GM19193 (cell line): Measurements from ENCODE around the gene RRAGB.

Source experiments
- POLR2A ChIP-seq: IDR thresholded peaks from 4 replicates; pipeline ENCODE4 v1.6.1; 2011; ENCODE audit not compliant: insufficient read depth, insufficient read length; ENCODE audit errors: extremely low read depth

RRAGB gene

GRCh38 chrX:55717521-55718497 is at the start of gene RRAGB:
TSS of gene RRAGB (plus strand) at chrX:55717749. CDS start at chrX:55718328, 579 bp downstream.
- TF ChIP-seq POLR2A: peak; percentile 66

GRCh38 chrX:55668084-55668483 is 49.5 kb upstream of the RRAGB start:
- no peak for TF ChIP-seq POLR2A

GRCh38 chrX:55695227-55696018 is 22.1 kb upstream of the RRAGB start:
- no peak for TF ChIP-seq POLR2A

GRCh38 chrX:55697381-55697780 is 20.2 kb upstream of the RRAGB start:
- no peak for TF ChIP-seq POLR2A

GRCh38 chrX:55702671-55703070 is 14.9 kb upstream of the RRAGB start:
- TF ChIP-seq POLR2A: no peak

DNA sequence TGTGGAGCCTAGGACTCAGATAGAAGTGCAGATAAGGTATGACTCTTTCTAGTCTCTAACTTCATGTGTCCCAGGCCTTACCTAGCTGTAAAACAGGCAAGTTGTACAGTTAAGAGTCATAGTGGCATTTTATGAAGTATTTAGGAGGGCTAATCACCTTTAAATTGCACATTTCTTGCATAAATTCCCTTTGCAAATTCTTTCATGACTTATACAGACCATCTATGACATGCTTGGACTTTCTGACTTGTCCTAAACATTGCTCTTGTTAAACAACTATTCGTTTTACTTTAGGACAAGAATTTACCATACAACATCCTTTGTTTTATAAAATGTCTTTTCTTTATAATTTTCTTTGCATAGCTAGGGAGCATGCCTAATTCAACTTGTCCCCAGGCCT is 7.8 kb upstream of the RRAGB start:
- no peak for TF ChIP-seq POLR2A

GRCh38 chrX:55710701-55711100 is 6.8 kb upstream of the RRAGB start:
- no peak for TF ChIP-seq POLR2A

GRCh38 chrX:55713631-55714030 is 3.9 kb upstream of the RRAGB start:
- TF ChIP-seq POLR2A: no peak

DNA sequence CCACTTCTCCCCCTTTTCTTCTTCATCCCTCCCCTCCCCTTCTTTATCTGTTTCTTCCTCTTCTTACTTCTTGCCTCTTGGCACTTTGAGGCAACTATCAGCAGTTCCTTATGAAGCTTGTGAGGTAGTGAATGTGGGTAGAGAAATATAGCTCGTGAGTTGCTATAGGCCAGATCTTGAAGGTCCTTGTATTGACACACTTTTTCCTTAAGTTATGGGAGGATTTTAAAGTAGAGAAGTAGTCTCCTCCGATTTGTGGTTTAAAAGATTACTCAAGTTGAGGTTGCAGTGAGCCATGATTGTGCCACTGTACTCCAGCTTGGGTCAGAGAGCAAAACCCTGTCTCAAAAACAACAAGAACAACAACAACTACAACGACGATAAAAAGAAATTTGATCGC is 3.4 kb upstream of the RRAGB start:
- no peak for TF ChIP-seq POLR2A

- TF ChIP-seq POLR2A: no peak
Observed at GRCh38 chrX:55715847-55716246, 1.7 kb upstream of the RRAGB start.

DNA sequence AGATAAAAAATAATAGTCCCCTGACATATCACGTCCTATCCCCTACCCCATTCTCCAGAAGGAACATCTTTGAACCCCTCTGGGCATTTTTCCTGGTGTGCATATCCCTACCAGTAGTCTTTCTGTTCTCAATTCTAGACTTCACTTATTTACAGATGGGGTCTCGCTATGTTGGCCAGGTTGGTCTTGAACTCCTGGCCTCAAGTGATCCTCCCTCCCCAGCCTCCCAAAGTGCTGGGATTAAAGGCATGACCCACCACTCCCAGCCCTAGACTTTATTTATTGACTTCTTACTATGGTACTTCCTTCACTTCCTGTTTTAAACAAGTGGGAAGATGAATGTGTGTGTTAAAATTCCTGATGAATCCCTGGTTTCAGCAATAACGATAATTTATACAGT is 612 bp upstream of the RRAGB start:
- TF ChIP-seq POLR2A: no peak

DNA sequence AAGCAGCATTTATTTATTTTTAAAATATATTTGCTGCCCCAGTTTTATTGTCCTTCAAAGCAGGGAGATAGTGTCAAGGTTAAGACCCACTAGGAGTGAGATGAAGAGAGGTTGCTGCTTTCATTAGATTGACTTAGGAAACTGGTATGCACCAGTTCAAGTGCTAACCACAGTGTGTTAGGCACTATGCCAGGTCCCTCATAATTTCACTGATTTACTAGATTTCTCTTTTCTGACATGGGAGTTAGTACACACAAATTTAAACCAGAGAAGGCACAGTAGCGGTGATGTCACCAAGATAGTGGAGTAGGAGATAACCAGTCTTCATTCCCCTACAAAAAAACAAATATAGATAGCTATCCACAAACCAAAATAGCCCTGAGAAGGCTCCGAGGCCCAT is 14.3 kb downstream of the RRAGB start:
- TF ChIP-seq POLR2A: no peak

DNA sequence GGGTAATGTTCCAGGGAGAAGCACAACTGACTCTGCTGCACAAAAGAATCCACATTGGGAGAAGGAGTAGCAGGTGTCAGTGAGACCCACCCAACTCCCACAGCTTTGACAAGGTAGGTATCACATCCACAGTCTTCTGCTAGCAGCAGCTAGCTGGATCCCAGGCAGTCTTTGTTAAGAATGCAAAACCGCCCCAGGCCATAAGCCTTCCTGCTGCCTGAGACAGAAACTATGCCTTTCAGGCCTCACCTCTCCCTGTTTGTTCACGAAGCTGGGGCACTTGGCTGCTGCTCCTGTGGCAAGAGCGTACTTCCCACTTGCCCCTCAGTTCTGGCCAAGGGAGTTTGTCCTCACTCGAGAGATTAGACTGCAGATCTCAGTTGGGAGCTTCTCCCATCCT is 21.4 kb downstream of the RRAGB start:
- TF ChIP-seq POLR2A: no peak

GRCh38 chrX:55742649-55743048 is 25.1 kb downstream of the RRAGB start:
- TF ChIP-seq POLR2A: no peak

GRCh38 chrX:55750256-55750655 is 32.7 kb downstream of the RRAGB start:
- TF ChIP-seq POLR2A: no peak
